GM12801 (cell line): Measurements from ENCODE around the gene DMD.

ENCODE experiments used
- TF ChIP-seq, protein P1 (sequence below): IDR thresholded peaks from one replicate; pipeline ENCODE4 v1.5.1; 2011; ENCODE audit warnings: control low read depth; ENCODE audit not compliant: insufficient read length; ENCODE audit errors: extremely low read depth

Gene DMD

DNA sequence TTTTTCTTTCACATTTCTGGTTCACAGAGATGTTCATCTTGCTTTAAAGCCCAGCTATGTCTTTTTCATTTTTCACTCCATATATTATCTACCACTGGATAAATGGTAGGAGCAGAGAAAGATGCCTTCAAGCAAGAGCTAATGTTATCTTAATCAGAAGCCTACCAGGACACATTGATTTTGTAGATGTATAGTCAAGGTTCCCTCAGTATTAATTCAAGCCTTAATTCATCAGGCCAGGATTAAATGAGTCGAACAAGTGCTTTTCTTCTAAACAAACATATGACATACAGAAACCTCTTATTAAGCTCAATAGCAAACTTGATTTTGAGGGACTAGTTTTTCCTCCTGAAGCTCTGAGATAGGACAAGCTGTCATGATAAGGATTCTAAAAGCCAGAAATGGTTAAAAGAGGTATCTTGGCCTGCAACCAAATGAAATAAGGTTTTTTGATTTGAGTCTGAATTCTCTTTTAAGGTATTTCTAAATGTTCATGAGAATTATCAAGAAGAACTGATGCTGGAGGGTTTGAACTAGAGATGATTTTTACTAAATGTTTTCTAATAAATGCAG, 2057.8 kb downstream of the DMD start:
- TF ChIP-seq, protein P1, sequence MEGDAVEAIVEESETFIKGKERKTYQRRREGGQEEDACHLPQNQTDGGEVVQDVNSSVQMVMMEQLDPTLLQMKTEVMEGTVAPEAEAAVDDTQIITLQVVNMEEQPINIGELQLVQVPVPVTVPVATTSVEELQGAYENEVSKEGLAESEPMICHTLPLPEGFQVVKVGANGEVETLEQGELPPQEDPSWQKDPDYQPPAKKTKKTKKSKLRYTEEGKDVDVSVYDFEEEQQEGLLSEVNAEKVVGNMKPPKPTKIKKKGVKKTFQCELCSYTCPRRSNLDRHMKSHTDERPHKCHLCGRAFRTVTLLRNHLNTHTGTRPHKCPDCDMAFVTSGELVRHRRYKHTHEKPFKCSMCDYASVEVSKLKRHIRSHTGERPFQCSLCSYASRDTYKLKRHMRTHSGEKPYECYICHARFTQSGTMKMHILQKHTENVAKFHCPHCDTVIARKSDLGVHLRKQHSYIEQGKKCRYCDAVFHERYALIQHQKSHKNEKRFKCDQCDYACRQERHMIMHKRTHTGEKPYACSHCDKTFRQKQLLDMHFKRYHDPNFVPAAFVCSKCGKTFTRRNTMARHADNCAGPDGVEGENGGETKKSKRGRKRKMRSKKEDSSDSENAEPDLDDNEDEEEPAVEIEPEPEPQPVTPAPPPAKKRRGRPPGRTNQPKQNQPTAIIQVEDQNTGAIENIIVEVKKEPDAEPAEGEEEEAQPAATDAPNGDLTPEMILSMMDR = no peak

GRCh38 chrX:31147175-31147574, 2064.2 kb downstream of the DMD start:
- TF ChIP-seq, protein P1 = no peak

GRCh38 chrX:31139961-31140360, 2071.4 kb downstream of the DMD start:
- TF ChIP-seq, protein P1 = no peak

DNA sequence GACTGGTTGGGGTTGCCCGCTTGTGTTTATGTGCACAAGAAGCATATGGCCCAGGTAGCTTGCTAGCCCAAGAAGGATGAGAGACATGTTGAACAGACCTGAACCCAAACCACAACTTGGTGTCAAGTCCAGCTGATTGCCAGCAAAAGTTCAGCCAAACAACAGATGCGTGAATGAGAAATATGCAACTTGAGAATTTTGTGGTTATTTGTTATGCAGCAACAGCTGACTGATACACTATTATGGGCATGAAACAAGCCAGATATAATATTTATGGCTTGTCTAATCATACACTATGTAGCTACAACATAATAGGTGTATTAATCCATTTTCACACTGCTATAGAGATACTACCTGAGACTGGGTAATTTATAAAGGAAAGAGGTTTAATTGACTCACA, 2073.2 kb downstream of the DMD start:
- TF ChIP-seq, protein P1 = no peak

DNA sequence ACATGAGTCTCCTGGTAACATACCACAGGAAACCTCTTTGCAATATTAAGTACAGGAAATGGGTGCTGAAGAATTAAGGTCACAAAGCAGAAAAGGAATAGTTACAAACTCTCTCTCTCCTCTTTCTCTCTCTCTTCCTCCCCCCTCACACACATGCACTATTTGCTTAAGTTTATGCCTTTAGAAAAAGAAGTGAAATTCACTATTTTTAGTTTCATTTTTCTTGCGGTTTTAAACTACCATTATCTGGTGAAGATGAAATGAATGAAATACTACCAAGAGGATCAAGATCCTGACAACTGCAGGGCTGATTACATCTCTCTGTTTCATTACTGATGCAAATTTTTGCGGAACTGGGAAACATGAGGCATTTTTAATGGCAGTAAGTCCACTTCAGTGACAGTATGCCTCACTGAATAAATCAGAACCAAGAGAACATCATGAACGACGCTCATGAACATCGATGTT, 2075.2 kb downstream of the DMD start:
- TF ChIP-seq, protein P1 = no peak

- TF ChIP-seq, protein P1 = no peak
Observed at GRCh38 chrX:31132821-31133241, 2078.5 kb downstream of the DMD start.

GRCh38 chrX:31130457-31131220, 2080.7 kb downstream of the DMD start:
- TF ChIP-seq, protein P1 = no peak
